Skeletal muscle cell (primary cell): Measurements from ENCODE around the gene ATP6V0B.
A peak's percentile ranks its signal among the peaks of the same experiment; 100 is the strongest.

Experiments used
- DNase-seq: peaks from one replicate; pipeline ENCODE4 v3.0.0-alpha.2; 2010; ENCODE audit warnings: low read depth
- H3K4me3 ChIP-seq: 2 replicates; pipeline ENCODE4 v1.5.1; 2011; ENCODE audit warnings: low read depth, mild to moderate bottlenecking, control low read depth, low read length, moderate library complexity

ATP6V0B gene

DNA sequence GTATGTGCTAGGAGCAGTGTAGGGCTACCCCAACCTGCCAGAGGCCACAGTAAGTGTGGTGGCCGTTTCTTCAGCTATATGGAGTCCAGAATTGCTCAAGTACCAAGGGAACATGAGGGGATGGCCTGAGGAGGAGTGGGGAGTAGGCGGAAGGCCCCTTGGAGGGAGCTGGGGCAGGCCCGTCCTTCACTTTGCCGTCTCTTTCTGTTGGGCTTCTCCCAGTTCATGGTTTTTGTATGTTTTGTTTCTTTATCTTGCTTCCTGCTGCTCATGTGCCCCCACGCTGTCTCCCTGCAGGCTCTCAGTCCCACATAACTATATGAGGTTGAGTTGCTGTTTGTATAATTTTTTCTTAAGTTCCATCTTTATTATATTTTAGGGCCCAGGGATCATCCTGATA is 10.9 kb upstream of the ATP6V0B start:
- H3K4me3 ChIP-seq: no peak overlapping the region
- DNase-seq: no peak

DNA sequence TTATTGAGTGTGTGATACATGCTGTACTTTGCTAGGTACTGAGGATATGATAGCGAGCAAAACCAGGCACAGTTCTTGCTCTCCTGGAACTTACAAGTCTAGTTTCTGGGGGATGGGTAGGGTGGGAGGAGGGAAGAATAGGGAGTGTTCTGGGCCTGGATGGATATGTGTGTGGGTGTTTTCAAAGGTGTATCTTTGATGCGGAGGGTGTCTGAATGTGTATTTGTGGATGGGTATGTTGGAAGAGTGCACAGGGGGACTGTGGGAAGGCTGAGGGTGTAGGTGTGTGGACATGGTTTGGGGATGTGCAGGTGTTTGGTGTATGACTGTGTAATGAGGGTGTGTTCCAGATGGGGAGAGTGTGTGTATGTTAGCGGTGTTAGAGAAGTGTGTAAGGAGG is 9.4 kb upstream of the ATP6V0B start:
- no peak for DNase-seq
- H3K4me3 ChIP-seq: no peak overlapping the region

DNA sequence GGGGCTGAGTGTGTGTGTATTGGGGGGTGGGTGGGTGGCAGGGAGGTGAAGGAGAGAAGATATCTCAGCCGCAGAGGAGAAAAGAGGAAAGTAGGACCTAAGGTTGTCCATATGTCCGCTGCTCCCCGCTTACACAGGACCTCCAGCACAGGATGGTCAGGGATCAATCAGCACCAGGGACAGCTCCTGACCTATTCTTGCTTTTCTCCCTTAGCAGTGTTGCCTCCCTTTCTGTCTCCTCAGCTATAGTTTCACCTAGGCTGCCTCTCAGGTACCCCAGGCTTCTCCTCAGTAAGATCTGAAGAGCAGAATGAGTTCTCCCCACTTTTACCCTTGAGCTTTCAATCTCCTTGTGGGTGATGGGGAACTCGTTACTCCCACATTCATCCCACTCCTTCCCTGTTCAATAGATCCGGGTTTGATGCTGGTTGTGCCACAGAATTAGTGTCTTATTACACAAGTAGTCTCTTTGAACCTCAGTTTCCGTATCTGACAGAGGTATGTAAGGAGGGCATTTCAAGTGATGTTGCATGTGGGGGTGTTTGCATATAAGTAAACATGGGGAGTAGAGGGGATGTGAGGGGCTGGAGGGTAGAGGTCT is 6.3 kb upstream of the ATP6V0B start:
- no peak for DNase-seq
- H3K4me3 ChIP-seq: no peak overlapping the region

DNA sequence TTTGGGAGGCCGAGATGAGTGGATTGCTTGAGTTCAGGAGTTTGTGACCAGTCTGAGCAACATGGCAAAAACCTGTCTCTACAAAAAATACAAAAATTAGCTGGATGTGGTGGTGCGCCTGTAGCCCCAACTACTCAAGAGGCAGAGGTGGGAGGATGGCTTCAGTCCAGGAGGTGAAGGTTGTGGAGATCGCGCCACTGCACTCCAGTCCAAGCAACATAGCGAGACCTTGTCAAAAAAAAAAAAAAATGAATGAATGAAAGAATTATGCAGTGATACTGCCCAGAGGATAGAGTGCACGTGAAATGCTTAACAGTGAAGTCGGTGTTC is 5.4 kb upstream of the ATP6V0B start:
- H3K4me3 ChIP-seq: peak overlapping the region; percentile 18
- DNase-seq: no peak

DNA sequence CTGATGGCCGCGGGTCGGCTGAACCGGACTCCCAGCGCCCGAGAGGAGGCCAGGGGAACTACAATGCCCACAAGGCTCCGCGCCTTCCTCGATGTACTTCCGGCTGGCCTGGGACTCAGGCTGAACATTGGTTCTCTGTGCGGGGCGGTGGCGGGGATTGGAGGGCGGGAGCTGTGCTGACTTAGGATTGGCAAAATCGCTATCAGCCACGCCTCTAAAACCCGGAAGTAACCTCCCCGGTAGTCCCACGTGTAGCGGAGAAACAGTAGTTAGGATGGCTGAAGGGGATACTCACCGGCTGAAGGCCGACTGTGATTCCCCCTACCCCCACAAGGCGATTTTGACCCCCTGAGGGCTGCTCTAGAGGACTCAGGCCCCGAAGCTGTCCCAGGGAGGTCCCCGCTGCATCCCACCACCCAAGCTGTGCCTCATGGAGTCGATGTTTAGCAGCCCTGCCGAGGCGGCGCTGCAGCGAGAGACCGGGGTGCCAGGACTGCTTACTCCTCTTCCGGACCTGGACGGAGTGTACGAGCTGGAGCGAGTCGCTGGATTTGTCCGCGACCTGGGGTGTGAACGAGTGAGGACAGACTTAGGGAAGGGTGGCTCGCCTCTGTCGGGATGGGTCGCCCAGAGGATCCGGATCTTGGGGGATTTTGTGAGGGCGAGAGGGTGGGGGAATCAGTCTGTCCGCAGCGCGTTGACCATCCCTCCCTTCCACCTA is 4.9 kb upstream of the ATP6V0B start, which contains the start of gene DPH2:
Gene DPH2, plus strand, starts transcription at position 265 of the 721 bp plus-strand sequence. Its CDS starts 166 bp downstream, at position 431.
- H3K4me3 ChIP-seq: peak within 1 kb of the TSS; percentile 98

DNA sequence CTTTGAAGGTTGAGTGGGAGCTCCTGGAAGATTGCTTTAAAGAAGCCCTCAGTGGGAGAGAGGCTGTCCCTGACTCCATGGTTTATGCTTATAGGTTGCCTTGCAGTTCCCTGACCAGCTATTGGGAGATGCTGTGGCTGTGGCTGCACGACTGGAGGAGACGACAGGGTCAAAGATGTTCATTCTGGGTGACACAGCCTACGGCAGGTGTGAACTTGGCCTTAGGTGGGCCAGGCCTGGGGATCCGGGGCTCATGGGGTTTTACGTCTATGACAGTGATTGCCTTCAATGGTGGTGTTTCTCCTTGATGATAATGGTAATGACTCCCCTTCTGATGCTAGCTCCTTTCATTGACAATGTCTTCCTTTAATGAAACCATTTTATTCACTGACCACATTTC is 4.3 kb upstream of the ATP6V0B start:
- H3K4me3 ChIP-seq: peak overlapping the region; percentile 98
- DNase-seq: no peak

More for the DNA sequence above, 4.9 kb upstream of the ATP6V0B start, which contains the start of gene DPH2:
- peak; percentile 89 for DNase-seq

DNA sequence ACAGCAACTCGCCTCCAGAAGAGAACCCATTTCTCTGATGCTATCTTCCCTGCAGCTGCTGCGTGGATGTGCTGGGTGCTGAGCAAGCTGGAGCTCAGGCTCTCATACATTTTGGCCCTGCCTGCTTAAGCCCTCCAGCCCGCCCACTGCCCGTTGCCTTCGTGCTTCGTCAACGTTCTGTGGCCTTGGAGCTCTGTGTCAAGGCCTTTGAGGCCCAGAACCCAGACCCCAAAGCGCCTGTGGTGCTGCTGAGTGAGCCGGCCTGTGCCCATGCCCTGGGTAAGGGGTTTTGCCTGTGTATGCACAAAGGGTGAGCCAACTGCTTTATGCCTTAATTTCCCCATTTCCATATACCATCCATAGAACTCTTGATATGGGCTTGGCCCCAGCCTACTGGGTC is 3.8 kb upstream of the ATP6V0B start:
- peak overlapping the region; percentile 98 for H3K4me3 ChIP-seq
- DNase-seq: no peak

DNA sequence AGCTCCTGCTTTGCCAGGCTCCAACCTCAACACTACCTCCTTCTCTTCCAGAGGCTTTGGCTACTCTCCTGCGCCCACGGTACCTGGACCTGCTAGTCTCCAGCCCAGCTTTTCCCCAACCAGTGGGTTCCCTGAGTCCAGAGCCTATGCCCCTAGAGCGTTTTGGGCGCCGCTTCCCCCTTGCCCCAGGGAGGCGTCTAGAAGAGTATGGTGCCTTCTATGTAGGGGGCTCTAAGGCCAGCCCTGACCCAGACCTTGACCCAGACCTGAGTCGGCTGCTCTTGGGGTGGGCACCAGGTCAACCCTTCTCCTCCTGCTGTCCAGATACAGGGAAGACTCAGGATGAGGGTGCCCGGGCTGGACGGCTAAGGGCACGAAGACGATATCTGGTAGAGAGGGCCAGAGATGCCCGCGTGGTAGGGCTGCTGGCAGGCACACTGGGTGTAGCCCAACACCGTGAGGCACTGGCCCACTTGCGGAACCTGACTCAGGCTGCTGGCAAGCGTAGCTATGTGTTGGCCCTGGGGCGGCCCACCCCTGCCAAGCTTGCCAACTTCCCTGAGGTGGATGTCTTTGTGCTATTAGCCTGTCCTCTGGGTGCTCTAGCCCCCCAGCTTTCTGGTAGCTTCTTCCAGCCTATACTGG is 3.3 kb upstream of the ATP6V0B start:
- H3K4me3 ChIP-seq: no peak overlapping the region
- DNase-seq: no peak

DNA sequence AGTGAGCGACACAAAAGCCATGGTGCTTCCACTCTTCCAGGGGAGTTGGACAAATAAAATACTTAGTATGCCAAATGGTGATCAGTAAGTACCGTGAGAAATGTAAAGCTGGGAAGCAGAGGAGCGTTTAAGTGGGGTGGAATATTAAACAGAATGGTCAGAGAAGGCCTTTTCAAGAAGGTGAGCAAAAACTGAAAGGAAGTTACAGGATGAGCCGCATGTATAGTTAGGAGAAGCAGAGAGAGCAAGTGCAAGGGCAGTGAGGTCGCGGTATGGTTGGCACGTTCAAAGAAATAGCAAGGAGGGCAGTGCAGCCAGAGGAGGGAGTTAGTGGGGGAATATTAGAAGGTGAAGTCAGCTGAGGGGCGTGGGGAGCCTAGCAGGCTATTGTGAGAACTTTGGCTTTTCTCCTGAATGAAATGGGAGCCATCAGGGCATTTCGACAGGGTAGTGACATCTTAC is 748 bp upstream of the ATP6V0B start:
- no peak for DNase-seq
- peak overlapping the region; percentile 94 for H3K4me3 ChIP-seq

DNA sequence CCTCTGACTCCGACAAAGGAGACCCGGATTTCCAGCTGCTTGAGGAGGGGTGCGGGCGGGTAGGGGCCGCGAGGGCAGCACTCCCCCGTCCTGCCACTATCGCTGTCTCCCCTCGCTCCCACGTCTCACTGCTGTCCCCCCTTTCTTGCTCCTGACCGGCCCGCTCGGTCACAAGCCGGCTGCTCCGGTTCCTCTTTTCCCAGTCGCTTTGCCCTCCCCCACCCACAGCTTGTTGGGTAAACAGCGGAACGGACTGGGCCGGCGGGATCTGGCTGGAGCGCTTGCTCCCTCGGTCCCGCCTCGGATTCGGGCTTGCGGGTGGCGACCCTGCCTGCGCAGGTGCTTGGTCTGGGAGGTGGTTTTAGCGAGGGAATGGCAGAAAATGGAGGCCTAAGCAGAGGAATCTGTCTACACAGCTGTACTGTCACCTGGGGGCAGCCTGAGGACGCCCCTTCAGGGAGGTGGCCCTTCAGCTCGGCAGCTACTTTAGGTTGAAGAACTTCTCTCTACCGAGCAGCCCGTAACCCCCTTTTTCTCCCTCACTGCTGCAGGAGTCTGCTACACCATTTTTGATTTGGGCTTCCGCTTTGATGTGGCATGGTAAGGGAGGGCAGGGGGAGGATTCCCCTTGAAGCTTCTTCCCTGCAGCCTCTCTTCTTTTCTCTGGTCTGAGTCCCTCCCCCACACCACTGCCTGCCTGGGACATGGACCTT is 645 bp downstream of the ATP6V0B start:
- no peak for DNase-seq
- peak overlapping the region; percentile 94 for H3K4me3 ChIP-seq

DNA sequence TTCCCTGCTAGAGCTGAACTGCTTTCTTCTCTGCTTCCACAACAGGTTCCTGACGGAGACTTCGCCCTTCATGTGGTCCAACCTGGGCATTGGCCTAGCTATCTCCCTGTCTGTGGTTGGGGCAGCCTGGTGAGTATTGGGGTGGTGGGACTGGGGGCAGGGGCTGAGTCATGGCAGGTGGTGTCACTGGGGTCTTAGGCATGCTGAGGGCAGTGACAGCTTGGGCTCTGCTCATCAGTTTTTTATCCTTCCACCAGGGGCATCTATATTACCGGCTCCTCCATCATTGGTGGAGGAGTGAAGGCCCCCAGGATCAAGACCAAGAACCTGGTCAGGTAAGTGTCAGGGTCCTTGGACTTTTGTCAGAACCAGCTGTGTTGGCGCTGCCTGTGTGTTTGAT is 1.3 kb downstream of the ATP6V0B start:
- peak overlapping the region; percentile 94 for H3K4me3 ChIP-seq
- no peak for DNase-seq

DNA sequence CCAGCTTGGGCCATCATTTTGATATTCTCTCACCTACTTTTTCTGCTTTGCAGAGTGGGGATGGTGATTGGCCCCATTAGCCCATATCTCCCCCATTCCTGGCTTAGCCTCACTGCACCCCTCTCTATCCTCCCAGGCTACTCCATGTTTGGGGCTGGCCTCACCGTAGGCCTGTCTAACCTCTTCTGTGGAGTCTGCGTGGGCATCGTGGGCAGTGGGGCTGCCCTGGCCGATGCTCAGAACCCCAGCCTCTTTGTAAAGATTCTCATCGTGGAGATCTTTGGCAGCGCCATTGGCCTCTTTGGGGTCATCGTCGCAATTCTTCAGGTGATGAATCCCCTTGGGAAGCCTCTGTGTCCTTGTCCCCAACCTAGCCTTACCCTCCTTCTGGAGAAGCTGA is 2.1 kb downstream of the ATP6V0B start:
- no peak for DNase-seq
- no peak overlapping the region for H3K4me3 ChIP-seq

DNA sequence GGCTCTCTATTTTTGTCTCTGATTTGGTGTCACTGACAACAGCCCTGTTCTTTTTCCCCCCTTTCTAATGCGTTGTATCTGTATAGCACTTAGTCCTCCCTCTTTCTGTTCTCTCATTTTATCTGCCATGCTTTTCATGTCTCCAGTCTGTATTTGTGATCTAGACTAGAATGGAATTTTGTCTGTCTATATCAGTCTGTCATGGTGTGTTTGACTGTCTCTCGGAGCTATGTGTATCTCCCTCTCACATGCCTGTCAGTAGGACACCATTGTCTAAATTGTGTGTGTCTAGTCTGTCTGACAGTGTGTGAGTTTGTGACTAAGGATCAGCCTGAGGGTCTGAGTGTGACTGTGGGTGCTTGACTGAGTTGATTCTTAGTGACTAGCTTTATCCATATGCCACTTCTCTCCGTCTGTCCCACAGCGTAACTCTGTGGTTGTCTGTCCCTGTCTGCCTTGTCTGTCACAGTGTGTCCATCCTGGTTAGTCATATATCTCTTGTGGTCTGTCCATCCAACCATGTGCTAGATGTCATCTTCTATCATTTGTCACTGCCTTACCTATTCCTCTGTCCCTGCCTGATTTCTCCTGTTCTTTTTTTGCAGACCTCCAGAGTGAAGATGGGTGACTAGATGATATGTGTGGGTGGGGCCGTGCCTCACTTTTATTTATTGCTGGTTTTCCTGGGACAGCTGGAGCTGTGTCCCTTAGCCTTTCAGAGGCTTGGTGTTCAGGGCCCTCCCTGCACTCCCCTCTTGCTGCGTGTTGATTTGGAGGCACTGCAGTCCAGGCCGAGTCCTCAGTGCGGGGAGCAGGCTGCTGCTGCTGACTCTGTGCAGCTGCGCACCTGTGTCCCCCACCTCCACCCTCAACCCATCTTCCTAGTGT is 2.9 kb downstream of the ATP6V0B start:
- no peak for DNase-seq

DNA sequence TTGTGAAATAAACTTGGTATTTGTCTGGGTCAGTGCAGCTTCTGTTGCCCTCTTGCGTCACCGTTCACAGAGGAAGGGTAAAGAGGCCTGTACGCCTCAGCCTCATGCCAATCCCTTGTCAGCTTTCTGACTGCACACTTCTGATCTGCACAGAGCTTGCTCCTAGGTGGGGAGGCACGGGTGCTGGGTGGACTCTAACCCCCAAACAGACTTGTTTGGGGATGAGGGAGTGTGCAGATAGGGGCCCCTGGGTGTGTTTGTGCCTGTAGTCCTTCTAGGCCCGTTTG is 3.4 kb downstream of the ATP6V0B start:
- DNase-seq: no peak
- peak overlapping the region; percentile 62 for H3K4me3 ChIP-seq

More for the DNA sequence above, 2.9 kb downstream of the ATP6V0B start:
- H3K4me3 ChIP-seq: no peak overlapping the region

DNA sequence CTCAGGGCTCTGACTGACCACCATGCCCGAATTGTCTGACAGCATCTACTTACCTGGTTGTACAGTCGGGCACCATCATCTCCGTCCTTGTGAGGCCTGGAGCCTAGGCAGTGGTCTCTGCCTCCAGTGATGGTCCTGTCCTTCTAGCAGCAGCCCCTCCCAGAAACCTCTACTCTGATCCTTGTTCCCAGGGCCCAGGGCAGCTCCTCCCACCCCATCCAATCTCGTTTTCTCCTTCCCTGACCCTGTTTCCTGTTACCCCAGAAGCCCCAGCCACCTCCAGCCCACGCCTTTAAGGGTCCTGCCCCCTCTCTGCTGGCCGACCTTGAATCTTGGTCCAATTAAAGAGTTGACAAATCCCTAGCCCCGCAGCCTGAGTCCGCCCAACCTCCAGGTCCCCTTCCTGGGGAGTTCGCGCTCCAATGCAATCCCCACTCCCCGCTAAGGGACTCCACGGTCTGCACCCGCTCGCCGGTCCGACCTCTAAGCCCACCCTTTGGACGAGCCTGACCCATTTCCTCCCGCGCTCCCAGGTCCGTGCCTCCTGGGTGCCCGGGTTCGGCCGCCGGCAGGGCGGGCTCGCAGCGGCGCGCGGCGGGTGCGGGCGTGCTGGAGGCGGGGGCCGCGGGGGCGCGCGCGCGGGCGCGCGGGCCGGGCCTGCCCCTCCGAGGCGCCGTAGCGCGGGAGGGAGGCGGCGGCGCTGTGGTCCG is 3.9 kb downstream of the ATP6V0B start, which contains the start of gene B4GALT2:
Gene B4GALT2, plus strand, starts transcription at position 660 of the 710 bp plus-strand sequence. CDS start 1,951 bp downstream, outside the sequence.
- H3K4me3 ChIP-seq: peak within 1 kb of the TSS; percentile 62
- DNase-seq: no peak

DNA sequence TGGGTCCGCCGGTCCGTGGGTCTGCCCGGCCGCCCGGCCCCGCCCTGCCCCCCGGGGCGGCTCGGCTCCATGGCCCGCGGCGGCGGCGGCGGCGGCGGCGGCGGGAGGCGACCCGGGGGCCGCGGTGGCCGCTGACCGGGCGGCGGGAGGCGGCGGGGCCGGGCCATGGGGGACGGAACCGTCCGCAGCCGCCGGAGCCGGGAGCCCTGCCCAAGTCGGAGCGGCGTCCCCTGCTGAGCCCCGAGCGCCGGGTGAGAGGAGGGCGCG is 4.4 kb downstream of the ATP6V0B start:
- no peak for DNase-seq
- peak overlapping the region; percentile 60 for H3K4me3 ChIP-seq

DNA sequence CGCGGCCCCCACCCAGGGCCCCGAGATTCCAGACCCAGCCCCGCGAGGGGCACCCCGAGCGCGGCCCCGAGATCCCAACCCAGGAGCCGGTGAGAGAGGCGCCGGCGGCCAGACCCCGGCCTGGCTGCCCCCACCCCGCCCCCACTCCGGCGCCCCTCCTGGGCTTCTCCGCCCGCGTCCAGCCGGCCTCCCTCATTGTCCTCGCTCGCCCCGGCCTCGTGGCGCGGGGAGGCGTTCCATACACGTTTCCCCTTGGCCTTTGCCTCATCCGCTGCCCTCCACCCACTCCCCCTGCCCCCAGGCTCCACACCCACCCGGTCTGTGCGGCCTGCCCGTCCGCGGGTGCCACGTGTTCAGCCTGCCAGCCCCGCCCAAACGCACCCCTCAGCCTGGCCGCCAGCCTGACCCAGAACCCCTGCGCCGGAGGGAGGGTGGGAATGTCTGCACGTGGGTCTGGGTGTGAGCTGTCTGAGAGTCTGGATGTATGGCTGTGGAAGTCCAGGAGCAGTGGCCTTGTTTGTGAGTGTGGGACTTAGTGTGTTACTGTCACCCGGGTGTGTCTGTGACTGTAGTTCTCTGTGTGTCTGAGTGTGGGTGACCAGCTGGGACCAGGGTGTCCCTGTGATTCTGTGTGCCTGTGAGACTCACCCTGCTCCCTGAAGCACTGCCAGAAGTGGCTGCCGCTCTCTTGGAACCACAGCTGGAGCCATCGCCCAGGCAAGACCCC is 4.9 kb downstream of the ATP6V0B start:
- H3K4me3 ChIP-seq: peak overlapping the region; percentile 60
- DNase-seq: no peak
